WTC11 (cell line): Measurements from ENCODE around the gene DOHH. TPM values are rescaled to one million over a fixed set of nuclear protein-coding genes. Genes with fewer than 3 reads are reported as not detected.

Source experiments
- ATAC-seq: fragments of 200-7000 bp; cut with Tn5 transposase; 2 replicates; pipeline ENCODE4 v1.10.0; 2021; ENCODE audit warnings: mild to moderate bottlenecking, moderate library complexity
- CTCF ChIA-PET: fragments of 300-600 bp; sonication (Branson Sonifier 250); formaldehyde crosslinking; loops from one replicate; lab custom pipeline; 2021; ENCODE audit warnings: antibody characterized with exemption; lab: Charles Lee
- POLR2A ChIA-PET: fragments of 350-600 bp; sonication (Branson Sonifier 250); formaldehyde crosslinking; loops from one replicate; lab custom pipeline; 2021; ENCODE audit warnings: antibody characterized with exemption; lab: Charles Lee
- DNase-seq: peaks from one replicate; pipeline ENCODE4 v3.0.0; 2021; ENCODE audit warnings: low spot score
- H3K27ac Mint-ChIP-seq: 2 replicates; pipeline ENCODE4 v1.8.0; 2021; ENCODE audit warnings: mixed read lengths
- H3K27me3 Mint-ChIP-seq: 2 replicates; pipeline ENCODE4 v1.8.0; 2021; ENCODE audit warnings: low read depth, mild to moderate bottlenecking, moderate library complexity, mixed read lengths
- H3K36me3 Mint-ChIP-seq: 2 replicates; pipeline ENCODE4 v1.8.0; 2021; ENCODE audit warnings: mixed read lengths
- H3K4me1 Mint-ChIP-seq: 2 replicates; pipeline ENCODE4 v1.8.0; 2022; ENCODE audit warnings: mixed read lengths
- H3K4me3 Mint-ChIP-seq: 2 replicates; pipeline ENCODE4 v1.8.0; 2021; ENCODE audit warnings: mild to moderate bottlenecking, moderate library complexity, mixed read lengths
- H3K9me3 Mint-ChIP-seq: 2 replicates; pipeline ENCODE4 v1.8.0; 2021; ENCODE audit warnings: mixed read lengths
- CBFB ChIP-seq: sonication (generic); formaldehyde crosslinking; IDR thresholded peaks from 2 replicates; pipeline ENCODE4 v1.8.1; 2022; ENCODE audit warnings: mild to moderate bottlenecking, low read depth, missing genetic modification reagents
- CREB1 ChIP-seq: sonication (generic); formaldehyde crosslinking; IDR thresholded peaks from 2 replicates; pipeline ENCODE4 v1.8.0; 2023; ENCODE audit warnings: mild to moderate bottlenecking, missing genetic modification reagents
- CREM ChIP-seq: sonication (generic); formaldehyde crosslinking; IDR thresholded peaks from 2 replicates; pipeline ENCODE4 v1.8.1; 2022; ENCODE audit warnings: mild to moderate bottlenecking, missing genetic modification reagents, moderate library complexity
- ESRRA ChIP-seq: sonication (generic); formaldehyde crosslinking; IDR thresholded peaks from 2 replicates; pipeline ENCODE4 v1.8.1; 2022; ENCODE audit warnings: mild to moderate bottlenecking, missing genetic modification reagents, borderline replicate concordance
- MXD4 ChIP-seq: fragments of 250-450 bp; sonication (Bioruptor Pico); IDR thresholded peaks from 2 replicates; pipeline ENCODE4 v1.8.0; 2021; ENCODE audit warnings: mild to moderate bottlenecking, moderate library complexity, borderline replicate concordance
- NFE2L1 ChIP-seq: sonication (generic); formaldehyde crosslinking; IDR thresholded peaks from 2 replicates; pipeline ENCODE4 v1.8.1; 2023; ENCODE audit warnings: missing genetic modification reagents
- RELA ChIP-seq: sonication (generic); formaldehyde crosslinking; IDR thresholded peaks from 2 replicates; pipeline ENCODE4 v1.8.1; 2022; ENCODE audit warnings: missing genetic modification reagents, mild to moderate bottlenecking, borderline replicate concordance
- RORB ChIP-seq: fragments of 250-450 bp; sonication (Bioruptor Pico); IDR thresholded peaks from 2 replicates; pipeline ENCODE4 v1.9.0; 2021; ENCODE audit warnings: mild to moderate bottlenecking
- SOX15 ChIP-seq: fragments of 250-450 bp; sonication (Bioruptor Pico); IDR thresholded peaks from 2 replicates; pipeline ENCODE4 v1.9.0; 2021; ENCODE audit warnings: mild to moderate bottlenecking
- TEAD4 ChIP-seq: sonication (generic); formaldehyde crosslinking; IDR thresholded peaks from 2 replicates; pipeline ENCODE4 v1.8.0; 2022; ENCODE audit warnings: mild to moderate bottlenecking, missing genetic modification reagents
- TP53 ChIP-seq: sonication (generic); formaldehyde crosslinking; IDR thresholded peaks from 2 replicates; pipeline ENCODE4 v1.8.1; 2023; ENCODE audit warnings: mild to moderate bottlenecking, missing genetic modification reagents
- ZNF219 ChIP-seq: sonication (generic); formaldehyde crosslinking; IDR thresholded peaks from 2 replicates; pipeline ENCODE4 v1.8.0; 2023; ENCODE audit warnings: missing genetic modification reagents, mild to moderate bottlenecking, borderline replicate concordance
- ZNF232 ChIP-seq: sonication (generic); formaldehyde crosslinking; IDR thresholded peaks from 2 replicates; pipeline ENCODE4 v1.8.0; 2022; ENCODE audit warnings: mild to moderate bottlenecking, missing genetic modification reagents
- ZNF317 ChIP-seq: sonication (generic); formaldehyde crosslinking; IDR thresholded peaks from 2 replicates; pipeline ENCODE4 v1.8.1; 2023; ENCODE audit warnings: low read depth, mild to moderate bottlenecking, moderate library complexity, missing genetic modification reagents, borderline replicate concordance
- total RNA-seq: library from RNA; stranded (reverse); gene quantifications from 3 replicates; pipeline ENCODE4 v1.2.3, GENCODE V29; 2021
- TF ChIP-seq, protein P1 (sequence below): fragments of 250-450 bp; sonication (Bioruptor Pico); IDR thresholded peaks from 2 replicates; pipeline ENCODE4 v1.9.0; 2021; ENCODE audit warnings: moderate library complexity, mild to moderate bottlenecking, inconsistent platforms, borderline replicate concordance
- TF ChIP-seq, protein P2 (sequence below): sonication (generic); formaldehyde crosslinking; IDR thresholded peaks from 2 replicates; pipeline ENCODE4 v1.8.0; 2023; ENCODE audit warnings: missing genetic modification reagents, mild to moderate bottlenecking, borderline replicate concordance
- TF ChIP-seq, protein P3 (sequence below): sonication (generic); formaldehyde crosslinking; IDR thresholded peaks from 2 replicates; pipeline ENCODE4 v1.8.1; 2022; ENCODE audit warnings: mild to moderate bottlenecking, missing genetic modification reagents, moderate library complexity, borderline replicate concordance
- TF ChIP-seq, protein P4 (sequence below): sonication (generic); formaldehyde crosslinking; IDR thresholded peaks from 2 replicates; pipeline ENCODE4 v1.8.0; 2023; ENCODE audit warnings: mild to moderate bottlenecking, missing genetic modification reagents
- TF ChIP-seq, protein P5 (sequence below): sonication (generic); formaldehyde crosslinking; IDR thresholded peaks from 2 replicates; pipeline ENCODE4 v1.8.1; 2022; ENCODE audit warnings: missing genetic modification reagents, borderline replicate concordance
- TF ChIP-seq, protein P6 (sequence below): sonication (generic); formaldehyde crosslinking; IDR thresholded peaks from 2 replicates; pipeline ENCODE4 v1.8.1; 2022; ENCODE audit warnings: low read depth, missing genetic modification reagents, borderline replicate concordance
- TF ChIP-seq, protein P7 (sequence below): sonication (generic); formaldehyde crosslinking; IDR thresholded peaks from 2 replicates; pipeline ENCODE4 v1.8.1; 2023; ENCODE audit warnings: mild to moderate bottlenecking, missing genetic modification reagents

Gene DOHH
- total RNA-seq, 1 experiment from 2014 or later, result 22.2 TPM

DNA sequence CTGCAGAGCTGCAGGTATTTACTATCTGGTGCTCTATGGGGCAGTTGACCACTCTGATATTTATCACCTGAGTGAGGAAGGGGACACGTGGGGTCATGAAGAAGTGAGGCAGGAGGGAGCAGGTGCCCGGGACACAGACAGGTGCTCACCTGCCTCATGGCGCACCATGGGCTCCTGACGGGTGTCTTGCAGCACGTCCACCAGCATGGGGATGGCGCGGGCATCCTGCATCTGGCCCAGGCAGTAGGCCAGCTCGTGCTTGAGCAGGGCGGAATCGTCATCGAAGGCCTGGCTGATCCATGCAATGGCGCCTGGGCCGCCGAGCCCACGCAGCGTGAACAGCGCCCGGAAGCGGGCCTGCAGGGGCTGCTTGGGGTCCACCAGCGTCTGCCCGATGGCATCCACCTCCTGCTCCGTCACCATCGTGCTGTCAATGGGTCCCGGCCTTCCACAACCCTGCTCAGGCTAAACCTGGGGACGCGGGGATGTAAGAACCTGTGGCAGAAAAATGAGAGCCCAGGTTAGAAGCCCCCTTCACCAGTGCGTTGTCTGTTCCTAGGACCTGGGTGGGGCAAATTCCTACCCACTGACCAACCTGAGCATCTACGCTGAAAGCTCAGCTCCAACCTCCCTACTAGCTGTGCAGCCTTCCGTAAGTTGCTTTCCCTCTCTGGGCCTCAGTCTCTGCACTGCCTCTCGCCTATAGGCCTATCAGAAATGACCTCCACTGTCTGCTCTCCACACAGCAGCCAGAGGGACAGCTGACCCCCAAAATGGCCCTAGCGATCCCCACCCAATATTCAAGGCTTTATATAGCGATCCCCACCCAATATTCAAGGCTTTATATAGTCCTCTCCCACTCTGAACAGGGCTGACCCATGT is 3.8 kb downstream of the DOHH start:
- TF ChIP-seq ZNF317 (no peak), SOX15 (CRISPR knock-in tag) (no peak), CREM (CRISPR knock-in tag) (no peak), NFE2L1 (CRISPR knock-in tag) (no peak), MXD4 (no peak), RELA (no peak), TP53 (CRISPR knock-in tag) (no peak), ESRRA (no peak), ZNF232 (CRISPR knock-in tag) (no peak), RORB (no peak), CREB1 (CRISPR knock-in tag) (no peak)
- TF ChIP-seq, protein P1, sequence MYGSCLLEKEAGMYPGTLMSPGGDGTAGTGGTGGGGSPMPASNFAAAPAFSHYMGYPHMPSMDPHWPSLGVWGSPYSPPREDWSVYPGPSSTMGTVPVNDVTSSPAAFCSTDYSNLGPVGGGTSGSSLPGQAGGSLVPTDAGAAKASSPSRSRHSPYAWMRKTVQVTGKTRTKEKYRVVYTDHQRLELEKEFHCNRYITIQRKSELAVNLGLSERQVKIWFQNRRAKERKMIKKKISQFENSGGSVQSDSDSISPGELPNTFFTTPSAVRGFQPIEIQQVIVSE (CRISPR knock-in tag), result no peak
- TF ChIP-seq, protein P2, sequence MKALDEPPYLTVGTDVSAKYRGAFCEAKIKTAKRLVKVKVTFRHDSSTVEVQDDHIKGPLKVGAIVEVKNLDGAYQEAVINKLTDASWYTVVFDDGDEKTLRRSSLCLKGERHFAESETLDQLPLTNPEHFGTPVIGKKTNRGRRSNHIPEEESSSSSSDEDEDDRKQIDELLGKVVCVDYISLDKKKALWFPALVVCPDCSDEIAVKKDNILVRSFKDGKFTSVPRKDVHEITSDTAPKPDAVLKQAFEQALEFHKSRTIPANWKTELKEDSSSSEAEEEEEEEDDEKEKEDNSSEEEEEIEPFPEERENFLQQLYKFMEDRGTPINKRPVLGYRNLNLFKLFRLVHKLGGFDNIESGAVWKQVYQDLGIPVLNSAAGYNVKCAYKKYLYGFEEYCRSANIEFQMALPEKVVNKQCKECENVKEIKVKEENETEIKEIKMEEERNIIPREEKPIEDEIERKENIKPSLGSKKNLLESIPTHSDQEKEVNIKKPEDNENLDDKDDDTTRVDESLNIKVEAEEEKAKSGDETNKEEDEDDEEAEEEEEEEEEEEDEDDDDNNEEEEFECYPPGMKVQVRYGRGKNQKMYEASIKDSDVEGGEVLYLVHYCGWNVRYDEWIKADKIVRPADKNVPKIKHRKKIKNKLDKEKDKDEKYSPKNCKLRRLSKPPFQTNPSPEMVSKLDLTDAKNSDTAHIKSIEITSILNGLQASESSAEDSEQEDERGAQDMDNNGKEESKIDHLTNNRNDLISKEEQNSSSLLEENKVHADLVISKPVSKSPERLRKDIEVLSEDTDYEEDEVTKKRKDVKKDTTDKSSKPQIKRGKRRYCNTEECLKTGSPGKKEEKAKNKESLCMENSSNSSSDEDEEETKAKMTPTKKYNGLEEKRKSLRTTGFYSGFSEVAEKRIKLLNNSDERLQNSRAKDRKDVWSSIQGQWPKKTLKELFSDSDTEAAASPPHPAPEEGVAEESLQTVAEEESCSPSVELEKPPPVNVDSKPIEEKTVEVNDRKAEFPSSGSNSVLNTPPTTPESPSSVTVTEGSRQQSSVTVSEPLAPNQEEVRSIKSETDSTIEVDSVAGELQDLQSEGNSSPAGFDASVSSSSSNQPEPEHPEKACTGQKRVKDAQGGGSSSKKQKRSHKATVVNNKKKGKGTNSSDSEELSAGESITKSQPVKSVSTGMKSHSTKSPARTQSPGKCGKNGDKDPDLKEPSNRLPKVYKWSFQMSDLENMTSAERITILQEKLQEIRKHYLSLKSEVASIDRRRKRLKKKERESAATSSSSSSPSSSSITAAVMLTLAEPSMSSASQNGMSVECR, result no peak
- TF ChIP-seq, all 79 proteins: peak for 0
- ChIA-PET CTCF (no interaction called here), POLR2A (no interaction called here)
- ATAC-seq, result no peak
- H3K9me3 Mint-ChIP-seq, result no peaks in the 10 kb centered on the region
- no peak overlapping the region for H3K4me3 Mint-ChIP-seq
- H3K36me3 Mint-ChIP-seq, result peaks cover 31% of the 10 kb centered on the region
- peaks cover 9% of the 10 kb centered on the region for H3K4me1 Mint-ChIP-seq
- no peak for DNase-seq
- H3K27me3 Mint-ChIP-seq, result no peaks in the 10 kb centered on the region
- H3K27ac Mint-ChIP-seq, result no peak overlapping the region

DNA sequence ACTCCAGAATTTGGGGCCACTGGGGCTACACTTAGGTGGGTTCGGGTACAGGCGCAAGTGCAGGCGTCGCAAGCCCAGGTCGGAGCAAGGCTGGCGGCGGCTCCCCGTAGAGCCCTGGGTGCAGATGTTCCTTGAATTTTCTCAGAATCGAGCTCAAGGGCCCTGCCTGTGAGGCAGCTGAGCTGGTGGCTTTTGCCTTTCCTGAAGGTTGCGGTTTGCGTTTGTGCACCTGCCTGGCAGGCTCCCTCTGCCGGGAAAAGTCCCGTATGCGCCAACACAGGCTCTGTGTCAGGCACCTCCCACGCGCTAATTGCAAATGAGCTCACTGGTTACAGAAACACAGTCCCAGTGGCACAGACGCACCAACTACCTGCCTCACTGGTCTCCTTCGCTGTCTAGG is 5.9 kb downstream of the DOHH start:
- ChIA-PET POLR2A (interaction anchor here (0.6 kb wide), 1 partner anchor 10 kb away, joined by 4 read pairs; no protein-coding TSS in a partner anchor), CTCF (interaction anchor here (1.0 to 2.3 kb wide), 3 partner anchors 9 to 189 kb away, joined by 3 to 16 read pairs (median 3); partner anchors contain the start of gene SMIM44)
- Mint-ChIP-seq H3K4me1 (0 out of 2 replicates have a peak, but pooled peaks cover 3% of the 10 kb centered on the region), H3K9me3 (no peaks in the 10 kb centered on the region), H3K27me3 (no peaks in the 10 kb centered on the region), H3K27ac (no peak overlapping the region), H3K36me3 (peaks cover 31% of the 10 kb centered on the region), H3K4me3 (no peak overlapping the region)
- ATAC-seq, result no peak
- DNase-seq, result no peak
- TF ChIP-seq, protein P3, sequence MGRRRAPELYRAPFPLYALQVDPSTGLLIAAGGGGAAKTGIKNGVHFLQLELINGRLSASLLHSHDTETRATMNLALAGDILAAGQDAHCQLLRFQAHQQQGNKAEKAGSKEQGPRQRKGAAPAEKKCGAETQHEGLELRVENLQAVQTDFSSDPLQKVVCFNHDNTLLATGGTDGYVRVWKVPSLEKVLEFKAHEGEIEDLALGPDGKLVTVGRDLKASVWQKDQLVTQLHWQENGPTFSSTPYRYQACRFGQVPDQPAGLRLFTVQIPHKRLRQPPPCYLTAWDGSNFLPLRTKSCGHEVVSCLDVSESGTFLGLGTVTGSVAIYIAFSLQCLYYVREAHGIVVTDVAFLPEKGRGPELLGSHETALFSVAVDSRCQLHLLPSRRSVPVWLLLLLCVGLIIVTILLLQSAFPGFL (CRISPR knock-in tag), result no peak
- TF ChIP-seq, protein P4, sequence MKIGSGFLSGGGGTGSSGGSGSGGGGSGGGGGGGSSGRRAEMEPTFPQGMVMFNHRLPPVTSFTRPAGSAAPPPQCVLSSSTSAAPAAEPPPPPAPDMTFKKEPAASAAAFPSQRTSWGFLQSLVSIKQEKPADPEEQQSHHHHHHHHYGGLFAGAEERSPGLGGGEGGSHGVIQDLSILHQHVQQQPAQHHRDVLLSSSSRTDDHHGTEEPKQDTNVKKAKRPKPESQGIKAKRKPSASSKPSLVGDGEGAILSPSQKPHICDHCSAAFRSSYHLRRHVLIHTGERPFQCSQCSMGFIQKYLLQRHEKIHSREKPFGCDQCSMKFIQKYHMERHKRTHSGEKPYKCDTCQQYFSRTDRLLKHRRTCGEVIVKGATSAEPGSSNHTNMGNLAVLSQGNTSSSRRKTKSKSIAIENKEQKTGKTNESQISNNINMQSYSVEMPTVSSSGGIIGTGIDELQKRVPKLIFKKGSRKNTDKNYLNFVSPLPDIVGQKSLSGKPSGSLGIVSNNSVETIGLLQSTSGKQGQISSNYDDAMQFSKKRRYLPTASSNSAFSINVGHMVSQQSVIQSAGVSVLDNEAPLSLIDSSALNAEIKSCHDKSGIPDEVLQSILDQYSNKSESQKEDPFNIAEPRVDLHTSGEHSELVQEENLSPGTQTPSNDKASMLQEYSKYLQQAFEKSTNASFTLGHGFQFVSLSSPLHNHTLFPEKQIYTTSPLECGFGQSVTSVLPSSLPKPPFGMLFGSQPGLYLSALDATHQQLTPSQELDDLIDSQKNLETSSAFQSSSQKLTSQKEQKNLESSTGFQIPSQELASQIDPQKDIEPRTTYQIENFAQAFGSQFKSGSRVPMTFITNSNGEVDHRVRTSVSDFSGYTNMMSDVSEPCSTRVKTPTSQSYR (CRISPR knock-in tag), result no peak
- TF ChIP-seq, protein P5, sequence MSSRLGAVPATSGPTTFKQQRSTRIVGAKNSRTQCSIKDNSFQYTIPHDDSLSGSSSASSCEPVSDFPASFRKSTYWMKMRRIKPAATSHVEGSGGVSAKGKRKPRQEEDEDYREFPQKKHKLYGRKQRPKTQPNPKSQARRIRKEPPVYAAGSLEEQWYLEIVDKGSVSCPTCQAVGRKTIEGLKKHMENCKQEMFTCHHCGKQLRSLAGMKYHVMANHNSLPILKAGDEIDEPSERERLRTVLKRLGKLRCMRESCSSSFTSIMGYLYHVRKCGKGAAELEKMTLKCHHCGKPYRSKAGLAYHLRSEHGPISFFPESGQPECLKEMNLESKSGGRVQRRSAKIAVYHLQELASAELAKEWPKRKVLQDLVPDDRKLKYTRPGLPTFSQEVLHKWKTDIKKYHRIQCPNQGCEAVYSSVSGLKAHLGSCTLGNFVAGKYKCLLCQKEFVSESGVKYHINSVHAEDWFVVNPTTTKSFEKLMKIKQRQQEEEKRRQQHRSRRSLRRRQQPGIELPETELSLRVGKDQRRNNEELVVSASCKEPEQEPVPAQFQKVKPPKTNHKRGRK, result no peak
- no peak for TF ChIP-seq CBFB (CRISPR knock-in tag)
- TF ChIP-seq, protein P6, sequence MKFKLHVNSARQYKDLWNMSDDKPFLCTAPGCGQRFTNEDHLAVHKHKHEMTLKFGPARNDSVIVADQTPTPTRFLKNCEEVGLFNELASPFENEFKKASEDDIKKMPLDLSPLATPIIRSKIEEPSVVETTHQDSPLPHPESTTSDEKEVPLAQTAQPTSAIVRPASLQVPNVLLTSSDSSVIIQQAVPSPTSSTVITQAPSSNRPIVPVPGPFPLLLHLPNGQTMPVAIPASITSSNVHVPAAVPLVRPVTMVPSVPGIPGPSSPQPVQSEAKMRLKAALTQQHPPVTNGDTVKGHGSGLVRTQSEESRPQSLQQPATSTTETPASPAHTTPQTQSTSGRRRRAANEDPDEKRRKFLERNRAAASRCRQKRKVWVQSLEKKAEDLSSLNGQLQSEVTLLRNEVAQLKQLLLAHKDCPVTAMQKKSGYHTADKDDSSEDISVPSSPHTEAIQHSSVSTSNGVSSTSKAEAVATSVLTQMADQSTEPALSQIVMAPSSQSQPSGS (CRISPR knock-in tag), result no peak
- no peak for TF ChIP-seq ZNF219 (CRISPR knock-in tag)
- no peak for TF ChIP-seq CREM (CRISPR knock-in tag)
- TF ChIP-seq, protein P7, sequence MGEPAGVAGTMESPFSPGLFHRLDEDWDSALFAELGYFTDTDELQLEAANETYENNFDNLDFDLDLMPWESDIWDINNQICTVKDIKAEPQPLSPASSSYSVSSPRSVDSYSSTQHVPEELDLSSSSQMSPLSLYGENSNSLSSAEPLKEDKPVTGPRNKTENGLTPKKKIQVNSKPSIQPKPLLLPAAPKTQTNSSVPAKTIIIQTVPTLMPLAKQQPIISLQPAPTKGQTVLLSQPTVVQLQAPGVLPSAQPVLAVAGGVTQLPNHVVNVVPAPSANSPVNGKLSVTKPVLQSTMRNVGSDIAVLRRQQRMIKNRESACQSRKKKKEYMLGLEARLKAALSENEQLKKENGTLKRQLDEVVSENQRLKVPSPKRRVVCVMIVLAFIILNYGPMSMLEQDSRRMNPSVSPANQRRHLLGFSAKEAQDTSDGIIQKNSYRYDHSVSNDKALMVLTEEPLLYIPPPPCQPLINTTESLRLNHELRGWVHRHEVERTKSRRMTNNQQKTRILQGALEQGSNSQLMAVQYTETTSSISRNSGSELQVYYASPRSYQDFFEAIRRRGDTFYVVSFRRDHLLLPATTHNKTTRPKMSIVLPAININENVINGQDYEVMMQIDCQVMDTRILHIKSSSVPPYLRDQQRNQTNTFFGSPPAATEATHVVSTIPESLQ (CRISPR knock-in tag), result no peak
- TF ChIP-seq TEAD4 (CRISPR knock-in tag), result no peak
